GM23338 (cell line): Measurements from ENCODE around the gene ANKUB1. TPM values are rescaled to one million over a fixed set of nuclear protein-coding genes. Genes with fewer than 3 reads are reported as not detected.

Experiments
- ATAC-seq: fragments of 200-7000 bp; cut with Tn5 transposase; 3 replicates; pipeline ENCODE4 v1.9.1; 2020
- DNase-seq: peaks from one replicate; pipeline ENCODE4 v3.0.0-alpha.2; 2015; ENCODE audit warnings: low spot score
- H2AFZ ChIP-seq: fragments of 200-600 bp; sonication (generic); 2 replicates; pipeline ENCODE4 v1.8.0; 2016; ENCODE audit warnings: antibody characterized with exemption, mild to moderate bottlenecking, moderate library complexity
- H3F3A ChIP-seq: fragments of 200-600 bp; sonication (generic); replicated peaks from 2 replicates; pipeline ENCODE4 v1.8.0; 2017; ENCODE audit warnings: antibody characterized with exemption, mixed run types, low read depth
- H3K27ac ChIP-seq: fragments of 200-600 bp; sonication (generic); 2 replicates; pipeline ENCODE4 v1.6.1; 2016; ENCODE audit warnings: low read depth
- H3K27me3 ChIP-seq: fragments of 200-600 bp; sonication (generic); 2 replicates; pipeline ENCODE4 v1.8.0; 2016; ENCODE audit warnings: mild to moderate bottlenecking, mixed run types, moderate library complexity; ENCODE audit not compliant: insufficient read depth
- H3K36me3 ChIP-seq: fragments of 200-600 bp; sonication (generic); 2 replicates; pipeline ENCODE4 v1.8.0; 2016; ENCODE audit warnings: mild to moderate bottlenecking; ENCODE audit not compliant: insufficient read depth
- H3K4me1 ChIP-seq: fragments of 200-600 bp; sonication (generic); 2 replicates; pipeline ENCODE4 v1.8.0; 2016; ENCODE audit warnings: mild to moderate bottlenecking, moderate library complexity; ENCODE audit not compliant: insufficient read depth
- H3K4me2 ChIP-seq: fragments of 200-600 bp; sonication (generic); 2 replicates; pipeline ENCODE4 v1.7.1; 2017; ENCODE audit warnings: mixed run types
- H3K4me3 ChIP-seq: fragments of 200-600 bp; sonication (generic); 2 replicates; pipeline ENCODE4 v1.6.1; 2016; ENCODE audit warnings: mixed run types
- H3K79me2 ChIP-seq: fragments of 200-600 bp; sonication (generic); replicated peaks from 2 replicates; pipeline ENCODE4 v1.8.0; 2017; ENCODE audit warnings: mild to moderate bottlenecking; ENCODE audit not compliant: insufficient read depth
- H3K9me2 ChIP-seq: fragments of 200-600 bp; sonication (generic); 2 replicates; pipeline ENCODE4 v1.8.0; 2017; ENCODE audit not compliant: insufficient read depth
- H4K20me1 ChIP-seq: fragments of 200-600 bp; sonication (generic); replicated peaks from 2 replicates; pipeline ENCODE4 v1.8.0; 2017; ENCODE audit warnings: mild to moderate bottlenecking; ENCODE audit not compliant: insufficient read depth
- H3K27ac Mint-ChIP-seq: 2 replicates; pipeline ENCODE4 v1.8.0; 2020; ENCODE audit warnings: inconsistent platforms, mild to moderate bottlenecking, moderate library complexity, mixed read lengths
- H3K27me3 Mint-ChIP-seq: 3 replicates; pipeline ENCODE4 v1.8.0; 2022; ENCODE audit warnings: low read depth, mild to moderate bottlenecking, moderate library complexity, mixed read lengths, inconsistent platforms; ENCODE audit not compliant: insufficient read depth, poor library complexity
- H3K36me3 Mint-ChIP-seq: 3 replicates; pipeline ENCODE4 v1.8.0; 2021; ENCODE audit warnings: low read depth, mild to moderate bottlenecking, inconsistent platforms, moderate library complexity, mixed read lengths
- H3K4me1 Mint-ChIP-seq: 3 replicates; pipeline ENCODE4 v1.8.0; 2020; ENCODE audit warnings: mild to moderate bottlenecking, inconsistent platforms, mixed read lengths
- H3K4me3 Mint-ChIP-seq: 3 replicates; pipeline ENCODE4 v1.8.0; 2021; ENCODE audit warnings: moderate library complexity, mild to moderate bottlenecking, inconsistent platforms, mixed read lengths
- H3K9me3 Mint-ChIP-seq: 3 replicates; pipeline ENCODE4 v1.8.0; 2020; ENCODE audit warnings: moderate library complexity, mild to moderate bottlenecking, inconsistent platforms, mixed read lengths
- CREB1 ChIP-seq: fragments of 250-450 bp; sonication (Bioruptor Pico); IDR thresholded peaks from 2 replicates; pipeline ENCODE4 v1.5.0; 2020; ENCODE audit warnings: low read depth, mild to moderate bottlenecking, moderate library complexity
- CTCF ChIP-seq, 2 experiments: fragments of 200-600 bp in 1 of 2; sonication (generic) in 1 of 2; conservative IDR thresholded peaks; 2 replicates each; pipeline versions ENCODE4 v1.5.1 to v1.6.1; 2016 to 2017; ENCODE audit warnings: antibody characterized with exemption in 2 of 2, low read depth in 2 of 2, mild to moderate bottlenecking in 2 of 2, moderate library complexity in 1 of 2
- EZH2 ChIP-seq: fragments of 200-600 bp; sonication (generic); IDR thresholded peaks from one replicate; pipeline ENCODE4 v1.8.0; 2017; ENCODE audit warnings: antibody characterized with exemption, mild to moderate bottlenecking, low read depth; ENCODE audit not compliant: unreplicated experiment
- EZH2phosphoT487 ChIP-seq: fragments of 200-600 bp; sonication (generic); IDR thresholded peaks from one replicate; pipeline ENCODE4 v1.8.1; 2018; ENCODE audit warnings: antibody characterized with exemption; ENCODE audit not compliant: unreplicated experiment
- JUNB ChIP-seq: IDR thresholded peaks from one replicate; pipeline ENCODE4 v1.6.1; 2016; ENCODE audit warnings: antibody characterized with exemption; ENCODE audit not compliant: unreplicated experiment
- NANOG ChIP-seq: IDR thresholded peaks from 2 replicates; pipeline ENCODE4 v1.6.1; 2016; ENCODE audit warnings: antibody characterized with exemption, borderline replicate concordance
- POLR2AphosphoS5 ChIP-seq: IDR thresholded peaks from 2 replicates; pipeline ENCODE4 v1.6.1; 2016; ENCODE audit warnings: antibody characterized with exemption, low read depth
- REST ChIP-seq: IDR thresholded peaks from one replicate; pipeline ENCODE4 v1.6.1; 2018; ENCODE audit warnings: antibody characterized with exemption; ENCODE audit not compliant: unreplicated experiment
- STAT1 ChIP-seq: IDR thresholded peaks from one replicate; pipeline ENCODE4 v1.6.1; 2016; ENCODE audit warnings: antibody characterized with exemption; ENCODE audit not compliant: unreplicated experiment
- ZNF114 ChIP-seq: fragments of 250-450 bp; sonication (Bioruptor Pico); IDR thresholded peaks from 2 replicates; pipeline ENCODE4 v1.5.0; 2020; ENCODE audit warnings: mild to moderate bottlenecking, moderate library complexity
- ZNF331 ChIP-seq: fragments of 250-450 bp; sonication (Bioruptor Pico); IDR thresholded peaks from 2 replicates; pipeline ENCODE4 v1.5.0; 2020; ENCODE audit warnings: low read depth, mild to moderate bottlenecking, moderate library complexity
- ZNF462 ChIP-seq: fragments of 250-450 bp; sonication (Bioruptor Pico); IDR thresholded peaks from 2 replicates; pipeline ENCODE4 v1.5.0; 2020; ENCODE audit warnings: mild to moderate bottlenecking, moderate library complexity
- polyA plus RNA-seq: library from polyadenylated mRNA; unstranded; fragments of >200 nt; fragmentation: Nextera tagmentation; extraction: Ambion mirVana; gene quantifications from 2 replicates; pipeline ENCODE4 v1.2.1, GENCODE V29; 2016
- total RNA-seq: library from RNA; depleted of rRNA; stranded (reverse); fragments of >200 nt; shearing (Covaris generic); gene quantifications from 2 replicates; pipeline ENCODE4 v1.2.3, GENCODE V29; 2014
- TF ChIP-seq, protein P1 (sequence below): IDR thresholded peaks from 2 replicates; pipeline ENCODE4 v1.6.1; 2016; ENCODE audit warnings: antibody characterized with exemption

Gene ANKUB1
- total and polyA plus RNA-seq, 2 experiments from 2014 or later, result not detected

DNA sequence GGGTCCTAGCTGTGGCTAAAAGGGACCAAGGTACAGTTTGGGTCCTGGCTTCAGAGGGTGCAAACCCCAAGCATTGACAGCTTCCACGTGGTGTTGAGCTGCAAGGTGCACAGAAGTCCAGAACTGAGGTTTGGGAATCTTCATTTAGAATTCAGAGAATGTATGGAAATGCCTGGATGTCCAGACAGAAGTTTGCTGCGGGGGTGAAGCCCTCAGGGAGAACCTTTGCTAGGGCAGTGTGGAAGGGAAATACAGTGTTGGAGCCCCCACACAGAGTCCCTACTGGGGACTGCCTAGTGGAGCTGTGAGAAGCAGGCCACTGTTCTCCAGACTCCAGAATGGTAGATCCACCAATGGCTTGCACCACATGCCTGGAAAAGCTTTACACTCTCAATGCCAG lies 38.5 kb upstream of the ANKUB1 start:
- H3F3A ChIP-seq, result no peaks in the 10 kb centered on the region
- H3K79me2 ChIP-seq, result peaks cover 94% of the 10 kb centered on the region

More for the DNA sequence above, 38.5 kb upstream of the ANKUB1 start:
- Mint-ChIP-seq H3K36me3 (peaks cover 74% of the 10 kb centered on the region), H3K9me3 (peaks cover 69% of the 10 kb centered on the region), H3K27me3 (no peaks in the 10 kb centered on the region), H3K27ac (no peak overlapping the region), H3K4me3 (no peak overlapping the region), H3K4me1 (peaks cover 6% of the 10 kb centered on the region)
- Histone ChIP-seq H3K4me2 (no peak overlapping the region), H3K4me1 (peaks cover 6% of the 10 kb centered on the region), H3K27me3 (no peaks in the 10 kb centered on the region), H2AFZ (no peak overlapping the region), H3K4me3 (no peak overlapping the region), H3K27ac (no peak overlapping the region), H3K9me2 (no peaks in the 10 kb centered on the region), H3K36me3 (peaks cover 41% of the 10 kb centered on the region), H4K20me1 (no peaks in the 10 kb centered on the region)
- DNase-seq (no peak), ATAC-seq (no peak)
- TF ChIP-seq EZH2phosphoT487, result no peak
- TF ChIP-seq STAT1, result no peak
- TF ChIP-seq ZNF331 (CRISPR knock-in tag), result no peak
- no peak for TF ChIP-seq EZH2
- no peak for TF ChIP-seq NANOG
- TF ChIP-seq CTCF (conservative IDR thresholded peaks at IDR 0.05; ENCODE audit: low read depth in 2 of 2), result no peak
- TF ChIP-seq JUNB, result no peak
- TF ChIP-seq, protein P1, sequence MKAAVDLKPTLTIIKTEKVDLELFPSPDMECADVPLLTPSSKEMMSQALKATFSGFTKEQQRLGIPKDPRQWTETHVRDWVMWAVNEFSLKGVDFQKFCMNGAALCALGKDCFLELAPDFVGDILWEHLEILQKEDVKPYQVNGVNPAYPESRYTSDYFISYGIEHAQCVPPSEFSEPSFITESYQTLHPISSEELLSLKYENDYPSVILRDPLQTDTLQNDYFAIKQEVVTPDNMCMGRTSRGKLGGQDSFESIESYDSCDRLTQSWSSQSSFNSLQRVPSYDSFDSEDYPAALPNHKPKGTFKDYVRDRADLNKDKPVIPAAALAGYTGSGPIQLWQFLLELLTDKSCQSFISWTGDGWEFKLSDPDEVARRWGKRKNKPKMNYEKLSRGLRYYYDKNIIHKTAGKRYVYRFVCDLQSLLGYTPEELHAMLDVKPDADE, result no peak
- no peak for TF ChIP-seq ZNF114 (CRISPR knock-in tag)
- no peak for TF ChIP-seq REST
- no peak for TF ChIP-seq ZNF462 (CRISPR knock-in tag)
- TF ChIP-seq CREB1 (CRISPR knock-in tag), result no peak
- TF ChIP-seq POLR2AphosphoS5, result no peak
